Panc1 (cell line): ENCODE data around the gene IL17D. TPM values are rescaled to one million over a fixed set of nuclear protein-coding genes. Genes with fewer than 3 reads are reported as not detected.

Experiments
- ATAC-seq: fragments of 200-7000 bp; cut with Tn5 transposase; 2 replicates; pipeline ENCODE4 v1.9.1; 2020; ENCODE audit warnings: mild to moderate bottlenecking, moderate library complexity
- BruUV-seq: library from RNA; stranded (reverse); fragments of 400-500 nt; replicated peaks from 2 replicates; lab custom pipeline; 2021; lab: Mats Ljungman, UMichigan
- CTCF ChIA-PET: fragments of 300-600 bp; sonication (Branson Sonifier 250); formaldehyde crosslinking; loops from one replicate; lab custom pipeline; 2022; ENCODE audit warnings: antibody characterized with exemption; lab: Charles Lee
- POLR2A ChIA-PET: fragments of 300-600 bp; sonication (Branson Sonifier 250); formaldehyde crosslinking; loops from one replicate; lab custom pipeline; 2022; ENCODE audit warnings: antibody characterized with exemption; lab: Charles Lee
- DNase-seq: peaks from one replicate; pipeline ENCODE4 v3.0.0-alpha.2; 2010; ENCODE audit warnings: low read depth, low spot score
- H3K27ac ChIP-seq: 2 replicates; pipeline ENCODE4 v1.5.1; 2011; ENCODE audit warnings: mild to moderate bottlenecking, low read length, inconsistent platforms
- H3K27me3 ChIP-seq: fragments of 200-500 bp; sonication (Bioruptor generic); 2 replicates; pipeline ENCODE4 v1.6.0; 2014; ENCODE audit warnings: low read length, inconsistent platforms; ENCODE audit not compliant: control insufficient read depth, insufficient read depth
- H3K36me3 ChIP-seq: fragments of 200-500 bp; sonication (Bioruptor generic); 2 replicates; pipeline ENCODE4 v1.5.1; 2014; ENCODE audit warnings: inconsistent platforms, mild to moderate bottlenecking, low read length, moderate library complexity; ENCODE audit not compliant: control insufficient read depth, insufficient read depth
- H3K4me1 ChIP-seq: 2 replicates; pipeline ENCODE4 v1.5.1; 2011; ENCODE audit warnings: inconsistent platforms, mild to moderate bottlenecking, low read length, moderate library complexity; ENCODE audit not compliant: control insufficient read depth, insufficient read depth
- H3K4me3 ChIP-seq, 2 experiments: 2 replicates each; pipeline ENCODE4 v1.5.1; 2011 to 2012; ENCODE audit warnings: low read depth in 2 of 2, low read length in 2 of 2, mild to moderate bottlenecking in 2 of 2, inconsistent platforms in 1 of 2, moderate library complexity in 1 of 2
- H3K9me3 ChIP-seq: fragments of 200-500 bp; sonication (Bioruptor generic); 2 replicates; pipeline ENCODE4 v1.5.1; 2014; ENCODE audit warnings: low read depth, mild to moderate bottlenecking, inconsistent platforms, low read length, moderate library complexity; ENCODE audit not compliant: control insufficient read depth, insufficient read depth
- CTCF ChIP-seq: fragments of 450-650 bp; IDR thresholded peaks from 2 replicates; pipeline ENCODE4 v1.5.1; 2017; ENCODE audit warnings: mild to moderate bottlenecking
- POLR2AphosphoS5 ChIP-seq: IDR thresholded peaks from 2 replicates; pipeline ENCODE4 v1.6.1; 2012; ENCODE audit warnings: mild to moderate bottlenecking, low read depth, low read length, moderate library complexity
- REST ChIP-seq, 2 experiments: IDR thresholded peaks; 2 replicates each; pipeline ENCODE4 v1.6.1; 2011 to 2012; ENCODE audit warnings: low read depth in 2 of 2, control low read depth in 1 of 2, low read length in 1 of 2, mild to moderate bottlenecking in 1 of 2, moderate library complexity in 1 of 2; ENCODE audit not compliant: insufficient read depth in 1 of 2
- SIN3A ChIP-seq: IDR thresholded peaks from 2 replicates; pipeline ENCODE4 v1.6.1; 2012; ENCODE audit warnings: low read depth, mild to moderate bottlenecking, low read length, moderate library complexity, borderline replicate concordance; ENCODE audit not compliant: insufficient read depth
- TCF7L2 ChIP-seq: IDR thresholded peaks from 2 replicates; pipeline ENCODE4 v1.6.1; 2011; ENCODE audit warnings: mild to moderate bottlenecking, low read depth, low read length, inconsistent platforms
- in situ Hi-C: cut with HindIII; loops from 2 replicates; pipeline ENCODE4 v1.10.0; 2016; ENCODE audit warnings: low sequenced_read_pairs, low pct_unique_long_range_greater_than_20kb
- intact Hi-C: fragments of 100-400 bp; cut with micrococcal nuclease; formaldehyde crosslinking; loops from one replicate; pipeline ENCODE4 v1.10.0; 2022; ENCODE audit not compliant: unreplicated experiment
- total RNA-seq: library from RNA; stranded (reverse); gene quantifications from one replicate; pipeline ENCODE4 v1.2.1, GENCODE V29; 2021; ENCODE audit not compliant: unreplicated experiment

IL17D gene
- total RNA-seq, 1 experiment from 2014 or later: 0.46 TPM

GRCh38 chr13:20728579-20729311 is 25.2 kb downstream of the IL17D start:
- ATAC-seq: no peak
- H3K4me1 ChIP-seq: no peaks in the 10 kb centered on the region
- no peak for DNase-seq
- ChIA-PET CTCF (no interaction called here), POLR2A (no interaction called here)
- in situ Hi-C loops: no loop called here
- H3K4me3 ChIP-seq: no peak overlapping the region
- no peaks in the 10 kb centered on the region for H3K36me3 ChIP-seq
- intact Hi-C loops: no loop called here
- no peak for TF ChIP-seq CTCF
- TF ChIP-seq TCF7L2: no peak
- no peaks in the 10 kb centered on the region for H3K9me3 ChIP-seq
- no peaks in the 10 kb centered on the region for H3K27me3 ChIP-seq
- no TSS peak for BruUV-seq
- no peak overlapping the region for H3K27ac ChIP-seq

- in situ Hi-C loops: no loop called here
Observed at GRCh38 chr13:20729633-20730585, 26.4 kb downstream of the IL17D start.

GRCh38 chr13:20738616-20739015 is 35.1 kb downstream of the IL17D start:
- ATAC-seq (no peak), DNase-seq (no peak)
- ChIA-PET CTCF (no interaction called here), POLR2A (no interaction called here)
- Histone ChIP-seq H3K27me3 (no peaks in the 10 kb centered on the region), H3K9me3 (no peaks in the 10 kb centered on the region), H3K27ac (no peak overlapping the region), H3K4me1 (no peaks in the 10 kb centered on the region), H3K4me3 (no peak overlapping the region), H3K36me3 (no peaks in the 10 kb centered on the region)
- TF ChIP-seq SIN3A (no peak), POLR2AphosphoS5 (no peak), CTCF (no peak), TCF7L2 (no peak), REST (IDR thresholded peaks at IDR 0.05; ENCODE audit: insufficient read depth in 1 of 2, low read depth in 2 of 2, low read length in 1 of 2) (no peak)
- in situ Hi-C loops (no loop called here), intact Hi-C loops (no loop called here)
- no TSS peak for BruUV-seq

More at GRCh38 chr13:20729633-20730585, 26.4 kb downstream of the IL17D start:
- DNase-seq: no peak
- TF ChIP-seq SIN3A (no peak), CTCF (no peak), POLR2AphosphoS5 (no peak)
- POLR2A ChIA-PET: no interaction called here
- ATAC-seq: no peak
- Histone ChIP-seq H3K36me3 (no peaks in the 10 kb centered on the region), H3K4me1 (no peaks in the 10 kb centered on the region), H3K27me3 (no peaks in the 10 kb centered on the region), H3K4me3 (no peak overlapping the region), H3K27ac (no peak overlapping the region), H3K9me3 (no peaks in the 10 kb centered on the region)
- BruUV-seq: no TSS peak
- CTCF ChIA-PET: no interaction called here
- intact Hi-C loops: no loop called here
